IPS-NIHi7 (cell line): ENCODE measurements around the gene SEMA4F.

ENCODE experiments used
- DNase-seq: peaks from one replicate; pipeline ENCODE4 v3.0.0; 2012; ENCODE audit warnings: mixed read lengths; ENCODE audit errors: extremely low spot score

SEMA4F gene

DNA sequence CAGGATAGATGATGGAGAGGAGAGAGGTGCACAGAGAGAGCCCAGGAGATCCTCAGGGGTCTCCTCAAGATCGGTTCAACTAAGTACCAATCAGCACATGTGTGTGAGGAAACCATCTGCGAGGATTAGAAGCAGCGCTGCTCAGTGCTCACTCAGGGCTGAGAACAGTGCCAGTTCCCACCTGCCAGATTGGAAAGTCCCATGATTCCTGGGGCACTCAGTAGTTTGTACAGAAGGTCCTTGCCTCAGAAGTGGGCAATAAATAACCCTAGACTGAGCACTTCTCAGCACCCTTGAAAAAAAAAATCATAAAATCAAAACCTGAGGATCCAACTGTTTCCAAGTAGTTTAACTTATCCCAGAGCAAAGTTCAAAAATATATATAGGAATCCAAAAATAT lies 53.8 kb downstream of the SEMA4F start:
- no peak for DNase-seq

DNA sequence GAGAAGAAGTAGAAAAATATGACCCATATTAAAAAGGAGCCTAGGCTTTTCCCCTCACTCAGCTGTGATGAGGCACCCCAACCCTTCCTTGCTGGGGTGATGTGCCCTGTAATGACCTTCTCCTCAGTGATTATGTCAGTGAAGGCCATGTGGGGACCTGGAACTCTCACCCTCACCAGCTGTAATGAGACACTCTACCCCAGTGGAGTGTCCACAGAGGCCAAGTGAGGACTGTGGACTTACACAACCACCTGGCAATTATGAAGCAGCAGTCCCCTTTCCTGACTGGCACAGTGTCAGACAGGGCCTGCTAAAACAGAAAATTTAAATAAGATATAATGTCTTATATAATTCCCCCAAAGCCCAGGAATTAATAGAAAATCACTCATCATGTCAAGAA lies 54.2 kb downstream of the SEMA4F start:
- DNase-seq = no peak

GRCh38 chr2:74708883-74709282 lies 54.8 kb downstream of the SEMA4F start:
- no peak for DNase-seq

- no peak for DNase-seq
Observed at GRCh38 chr2:74712223-74713053, 58.4 kb downstream of the SEMA4F start.

DNA sequence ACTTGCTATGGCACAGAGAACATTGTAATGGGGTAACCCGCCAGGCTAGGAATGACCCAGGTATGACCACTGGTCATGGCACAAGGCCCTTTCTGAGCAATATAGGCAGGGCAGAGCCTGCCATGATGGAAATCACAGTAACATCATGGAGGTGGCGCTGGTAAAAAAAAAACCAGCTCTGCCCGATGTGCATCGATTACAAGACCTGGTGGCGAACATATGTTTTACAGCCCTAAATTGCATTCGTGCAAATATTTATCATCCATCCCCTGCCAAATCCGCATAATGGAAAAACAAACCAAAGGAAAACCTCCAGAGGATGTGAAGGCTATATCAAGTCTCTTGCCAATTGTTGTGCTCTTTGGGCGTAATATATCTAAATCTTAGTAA lies 60.6 kb downstream of the SEMA4F start:
- no peak for DNase-seq

GRCh38 chr2:74715081-74715791 lies 61.2 kb downstream of the SEMA4F start:
- peak; percentile 93 for DNase-seq

DNA sequence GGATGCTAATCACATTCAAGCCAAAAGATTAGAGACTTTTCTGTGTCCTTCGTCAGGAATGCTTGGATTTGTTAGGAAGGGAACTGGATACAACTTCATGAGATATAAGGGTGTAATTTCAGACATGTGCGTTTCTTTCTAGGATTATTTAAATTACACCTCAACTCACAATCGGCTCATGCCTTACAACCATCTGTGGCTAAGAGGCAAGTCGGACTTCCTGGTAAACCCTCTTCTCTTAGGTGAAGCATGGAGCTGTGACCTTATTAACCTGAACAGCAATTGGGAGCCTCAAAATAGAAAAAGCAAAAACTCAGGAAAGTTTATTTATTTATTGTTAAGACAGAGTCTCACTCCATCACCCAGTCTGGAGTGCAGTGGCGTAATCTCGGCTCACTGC lies 61.8 kb downstream of the SEMA4F start:
- DNase-seq = no peak

DNA sequence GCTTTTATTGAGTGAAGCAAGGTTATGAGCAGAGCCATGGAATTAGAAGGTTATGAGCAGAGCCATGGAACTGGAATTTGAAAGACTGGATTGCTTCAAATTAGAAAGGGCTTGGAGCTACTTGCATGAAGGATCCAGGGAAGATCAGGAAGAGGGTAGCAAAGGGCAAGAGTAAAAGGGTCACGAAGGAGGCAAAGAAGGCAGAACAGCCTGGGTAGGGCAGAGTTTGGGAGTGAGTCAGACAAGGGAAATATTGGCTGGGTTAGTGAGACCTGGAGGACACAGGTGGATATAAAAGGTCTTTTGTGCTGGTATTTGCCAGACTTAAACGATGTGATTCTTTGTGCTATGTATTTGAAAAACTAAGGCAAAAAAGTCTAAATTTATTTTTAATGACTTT lies 65.0 kb downstream of the SEMA4F start:
- no peak for DNase-seq

DNA sequence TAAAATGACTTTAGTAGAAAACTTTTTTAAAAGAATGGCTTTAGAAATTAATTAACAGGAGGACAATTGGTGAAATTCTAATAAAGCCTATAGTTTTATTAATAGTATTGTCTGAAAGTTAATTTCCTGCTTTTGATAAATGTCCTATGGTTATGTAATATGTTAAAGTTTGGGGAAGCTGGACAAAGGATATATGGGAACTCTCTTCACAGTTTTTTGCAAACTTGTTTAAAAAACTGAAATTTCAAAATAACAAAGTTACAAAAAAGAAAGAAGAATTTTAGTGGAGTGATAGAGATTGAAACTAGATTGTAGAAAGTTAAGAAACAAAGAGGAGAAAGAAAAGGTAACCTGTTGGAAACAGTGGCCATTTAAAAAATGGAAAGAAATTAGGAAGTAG lies 67.3 kb downstream of the SEMA4F start:
- DNase-seq = no peak

GRCh38 chr2:74724496-74724895 lies 70.4 kb downstream of the SEMA4F start:
- no peak for DNase-seq

DNA sequence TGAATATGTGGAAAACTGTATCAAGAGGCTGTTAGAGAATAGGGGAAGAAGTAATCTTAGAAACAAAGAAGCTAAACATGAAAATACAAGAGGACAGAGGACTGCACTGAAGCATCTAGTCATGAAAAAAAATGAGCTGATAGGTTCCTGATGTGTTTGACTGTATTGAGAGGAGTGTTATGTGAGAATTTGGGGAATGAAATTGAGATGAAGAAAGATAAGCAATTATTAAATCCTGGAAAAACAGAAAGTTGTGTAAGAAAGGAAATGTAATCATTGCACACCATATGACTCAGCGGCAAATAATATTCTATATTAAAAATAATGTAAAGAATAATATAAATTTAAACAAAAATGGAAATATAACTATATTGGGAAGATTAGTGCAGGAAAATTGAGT lies 71.2 kb downstream of the SEMA4F start:
- DNase-seq = no peak

DNA sequence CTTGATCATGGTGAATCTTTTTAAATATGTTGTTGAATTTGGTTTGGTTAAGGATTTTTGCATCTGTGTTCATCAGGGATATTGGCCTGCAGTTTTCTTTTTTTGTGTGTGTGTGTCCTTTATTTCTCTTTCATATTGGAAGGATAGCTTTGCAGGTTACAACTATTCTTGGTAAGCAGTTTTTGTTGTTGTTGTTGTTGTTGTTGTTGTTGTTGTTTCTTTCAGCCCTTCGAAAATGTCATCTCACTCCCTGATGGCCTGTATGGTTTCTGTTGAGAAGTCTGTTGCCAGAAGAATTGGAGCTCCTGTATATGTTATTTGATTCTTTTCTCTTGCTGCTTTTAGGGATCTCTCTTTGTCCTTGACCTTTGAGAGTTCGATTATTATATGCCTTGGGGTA lies 74.8 kb downstream of the SEMA4F start:
- no peak for DNase-seq

- DNase-seq = no peak
Observed at GRCh38 chr2:74730530-74730929, 76.5 kb downstream of the SEMA4F start.
